WTC11 (cell line): ENCODE data around the gene SPOCK1. TPM values are rescaled to one million over a fixed set of nuclear protein-coding genes. Genes with fewer than 3 reads are reported as not detected.

Experiments
- ATAC-seq: fragments of 200-7000 bp; cut with Tn5 transposase; 2 replicates; pipeline ENCODE4 v1.10.0; 2021; ENCODE audit warnings: mild to moderate bottlenecking, moderate library complexity
- CTCF ChIA-PET: fragments of 300-600 bp; sonication (Branson Sonifier 250); formaldehyde crosslinking; loops from one replicate; lab custom pipeline; 2021; ENCODE audit warnings: antibody characterized with exemption; lab: Charles Lee
- POLR2A ChIA-PET: fragments of 350-600 bp; sonication (Branson Sonifier 250); formaldehyde crosslinking; loops from one replicate; lab custom pipeline; 2021; ENCODE audit warnings: antibody characterized with exemption; lab: Charles Lee
- DNase-seq: peaks from one replicate; pipeline ENCODE4 v3.0.0; 2021; ENCODE audit warnings: low spot score
- H3K27ac Mint-ChIP-seq: 2 replicates; pipeline ENCODE4 v1.8.0; 2021; ENCODE audit warnings: mixed read lengths
- H3K27me3 Mint-ChIP-seq: 2 replicates; pipeline ENCODE4 v1.8.0; 2021; ENCODE audit warnings: low read depth, mild to moderate bottlenecking, moderate library complexity, mixed read lengths
- H3K36me3 Mint-ChIP-seq: 2 replicates; pipeline ENCODE4 v1.8.0; 2021; ENCODE audit warnings: mixed read lengths
- H3K4me1 Mint-ChIP-seq: 2 replicates; pipeline ENCODE4 v1.8.0; 2022; ENCODE audit warnings: mixed read lengths
- H3K4me3 Mint-ChIP-seq: 2 replicates; pipeline ENCODE4 v1.8.0; 2021; ENCODE audit warnings: mild to moderate bottlenecking, moderate library complexity, mixed read lengths
- H3K9me3 Mint-ChIP-seq: 2 replicates; pipeline ENCODE4 v1.8.0; 2021; ENCODE audit warnings: mixed read lengths
- ARID4B ChIP-seq: sonication (generic); formaldehyde crosslinking; IDR thresholded peaks from 2 replicates; pipeline ENCODE4 v1.8.0; 2023; ENCODE audit warnings: missing genetic modification reagents, mild to moderate bottlenecking, borderline replicate concordance
- FOXJ3 ChIP-seq: sonication (generic); formaldehyde crosslinking; IDR thresholded peaks from 2 replicates; pipeline ENCODE4 v1.9.0; 2021; ENCODE audit warnings: missing genetic modification reagents, mild to moderate bottlenecking, borderline replicate concordance
- FOXK1 ChIP-seq: sonication (generic); formaldehyde crosslinking; IDR thresholded peaks from 2 replicates; pipeline ENCODE4 v1.8.0; 2022; ENCODE audit warnings: mild to moderate bottlenecking, moderate library complexity, missing genetic modification reagents
- HMGA2 ChIP-seq: fragments of 250-450 bp; sonication (Bioruptor Pico); IDR thresholded peaks from 2 replicates; pipeline ENCODE4 v1.4.0; 2021; ENCODE audit warnings: mild to moderate bottlenecking, moderate library complexity
- JAZF1 ChIP-seq: fragments of 250-450 bp; sonication (Bioruptor Pico); IDR thresholded peaks from 2 replicates; pipeline ENCODE4 v1.9.0; 2021; ENCODE audit warnings: moderate library complexity, mild to moderate bottlenecking, inconsistent platforms
- SMAD3 ChIP-seq: sonication (generic); formaldehyde crosslinking; IDR thresholded peaks from 2 replicates; pipeline ENCODE4 v1.8.0; 2022; ENCODE audit warnings: missing genetic modification reagents, mild to moderate bottlenecking, borderline replicate concordance
- TEAD1 ChIP-seq: sonication (generic); formaldehyde crosslinking; IDR thresholded peaks from 2 replicates; pipeline ENCODE4 v1.8.0; 2022; ENCODE audit warnings: mild to moderate bottlenecking, missing genetic modification reagents
- ZBTB43 ChIP-seq: sonication (generic); formaldehyde crosslinking; IDR thresholded peaks from 2 replicates; pipeline ENCODE4 v1.8.1; 2023; ENCODE audit warnings: mild to moderate bottlenecking, missing genetic modification reagents
- ZNF121 ChIP-seq: sonication (generic); formaldehyde crosslinking; IDR thresholded peaks from 2 replicates; pipeline ENCODE4 v1.8.0; 2023; ENCODE audit warnings: missing genetic modification reagents
- ZNF138 ChIP-seq: sonication (generic); formaldehyde crosslinking; conservative IDR thresholded peaks from 2 replicates; pipeline ENCODE4 v1.8.1; 2022; ENCODE audit warnings: mild to moderate bottlenecking, moderate library complexity, missing genetic modification reagents
- ZNF512 ChIP-seq: sonication (generic); formaldehyde crosslinking; IDR thresholded peaks from 2 replicates; pipeline ENCODE4 v1.8.1; 2022; ENCODE audit warnings: missing genetic modification reagents, borderline replicate concordance
- total RNA-seq: library from RNA; stranded (reverse); gene quantifications from 3 replicates; pipeline ENCODE4 v1.2.3, GENCODE V29; 2021
- TF ChIP-seq, protein P1 (sequence below): sonication (generic); formaldehyde crosslinking; conservative IDR thresholded peaks from 2 replicates; pipeline ENCODE4 v1.8.1; 2022; ENCODE audit warnings: mild to moderate bottlenecking, missing genetic modification reagents

SPOCK1 gene
- total RNA-seq, 1 experiment from 2014 or later: 15.2 TPM

GRCh38 chr5:137506296-137506695, 7.2 kb upstream of the SPOCK1 start:
- CTCF ChIA-PET: no interaction called here
- Mint-ChIP-seq H3K27ac (no peak overlapping the region), H3K4me1 (no peaks in the 10 kb centered on the region), H3K27me3 (no peaks in the 10 kb centered on the region; the same call in 1 of the 2 replicates), H3K4me3 (no peak overlapping the region), H3K9me3 (peaks cover 4% of the 10 kb centered on the region; the same call in 1 of the 2 replicates), H3K36me3 (no peaks in the 10 kb centered on the region)
- no peak for DNase-seq
- POLR2A ChIA-PET: no interaction called here
- no peak for ATAC-seq
- no peak for TF ChIP-seq FOXK1 (CRISPR knock-in tag)
- no peak for TF ChIP-seq ZNF138

- H3K9me3 Mint-ChIP-seq: no peaks in the 10 kb centered on the region
- no peak for TF ChIP-seq SMAD3 (CRISPR knock-in tag)
- ATAC-seq (no peak), DNase-seq (no peak)
- ChIA-PET CTCF (interaction anchor here (0.6 kb wide), 1 partner anchor 185 kb away, joined by 3 read pairs; no protein-coding TSS in a partner anchor), POLR2A (no interaction called here)
- H3K4me1 Mint-ChIP-seq: no peaks in the 10 kb centered on the region
- H3K4me3 Mint-ChIP-seq: no peak overlapping the region
- no peaks in the 10 kb centered on the region for H3K27me3 Mint-ChIP-seq
- no peak overlapping the region for H3K27ac Mint-ChIP-seq
- H3K36me3 Mint-ChIP-seq: no peaks in the 10 kb centered on the region
These were observed 5.8 kb upstream of the SPOCK1 start for GRCh38 chr5:137504916-137505315.

- no peak for ATAC-seq
- TF ChIP-seq TEAD1 (CRISPR knock-in tag) (no peak), HMGA2 (CRISPR knock-in tag) (no peak), ZBTB43 (CRISPR knock-in tag) (no peak), ZNF512 (CRISPR knock-in tag) (no peak)
- TF ChIP-seq, protein P1, sequence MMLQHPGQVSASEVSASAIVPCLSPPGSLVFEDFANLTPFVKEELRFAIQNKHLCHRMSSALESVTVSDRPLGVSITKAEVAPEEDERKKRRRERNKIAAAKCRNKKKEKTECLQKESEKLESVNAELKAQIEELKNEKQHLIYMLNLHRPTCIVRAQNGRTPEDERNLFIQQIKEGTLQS (CRISPR knock-in tag): no peak
- TF ChIP-seq, all 79 proteins: peak for 0
- POLR2A ChIA-PET: no interaction called here
- Mint-ChIP-seq H3K27me3 (peaks cover 4% of the 10 kb centered on the region; the same call in 1 of the 2 replicates), H3K4me3 (no peak overlapping the region), H3K36me3 (no peaks in the 10 kb centered on the region), H3K4me1 (no peaks in the 10 kb centered on the region), H3K9me3 (no peaks in the 10 kb centered on the region), H3K27ac (no peak overlapping the region)
- CTCF ChIA-PET: interaction anchor here (0.9 kb wide), 1 partner anchor 183 kb away, joined by 3 read pairs; no protein-coding TSS in a partner anchor
- no peak for DNase-seq
These were observed 4.3 kb upstream of the SPOCK1 start for GRCh38 chr5:137503456-137503855.

- ATAC-seq (no peak), DNase-seq (no peak)
- TF ChIP-seq, protein P1 (CRISPR knock-in tag): no peak
- TF ChIP-seq FOXJ3 (CRISPR knock-in tag) (no peak), JAZF1 (CRISPR knock-in tag) (no peak), ZNF121 (no peak), ARID4B (CRISPR knock-in tag) (no peak)
- no peaks in the 10 kb centered on the region for H3K9me3 Mint-ChIP-seq
- no peaks in the 10 kb centered on the region for H3K36me3 Mint-ChIP-seq
- no peak overlapping the region for H3K27ac Mint-ChIP-seq
- peaks cover 11% of the 10 kb centered on the region for H3K27me3 Mint-ChIP-seq
- POLR2A ChIA-PET: no interaction called here
- no peak overlapping the region for H3K4me3 Mint-ChIP-seq
- H3K4me1 Mint-ChIP-seq: 0 out of 2 replicates have a peak, but pooled peaks cover 2% of the 10 kb centered on the region
- CTCF ChIA-PET: no interaction called here
These were observed 3.5 kb upstream of the SPOCK1 start for GRCh38 chr5:137502632-137503031.
